Astrocyte (in vitro differentiated cells and primary cell): Measurements from ENCODE around the gene NHLRC3.

Source experiments
- EZH2 ChIP-seq: IDR thresholded peaks from 2 replicates; pipeline ENCODE4 v1.6.1; 2012; ENCODE audit warnings: mild to moderate bottlenecking, low read length, inconsistent platforms; ENCODE audit not compliant: insufficient read depth
- TF ChIP-seq, protein P1 (sequence below): IDR thresholded peaks from 2 replicates; pipeline ENCODE4 v1.5.1; 2011; ENCODE audit warnings: low read depth, mild to moderate bottlenecking, inconsistent platforms, low read length, moderate library complexity; ENCODE audit not compliant: insufficient read depth

DNA sequence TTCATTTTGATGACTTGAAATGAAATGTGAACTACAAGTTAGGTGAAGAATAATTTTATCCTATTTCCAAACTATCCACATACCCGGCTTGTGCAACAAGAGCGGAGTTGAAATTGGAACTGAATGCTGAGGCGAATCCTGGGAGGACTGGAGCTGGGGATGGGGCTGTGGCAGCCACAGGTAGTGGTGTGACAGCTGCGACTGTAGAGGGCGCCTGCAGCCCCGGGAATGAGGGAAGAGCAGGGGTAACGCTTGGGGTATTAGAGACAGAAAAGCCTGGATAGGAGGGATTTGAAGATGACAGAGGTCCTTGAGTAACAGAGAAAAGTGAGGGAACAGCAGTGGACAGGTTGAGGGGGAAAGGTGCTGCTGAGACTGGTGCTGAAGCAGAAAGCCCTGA is 25.6 kb upstream of the NHLRC3 start:
- TF ChIP-seq, protein P1, sequence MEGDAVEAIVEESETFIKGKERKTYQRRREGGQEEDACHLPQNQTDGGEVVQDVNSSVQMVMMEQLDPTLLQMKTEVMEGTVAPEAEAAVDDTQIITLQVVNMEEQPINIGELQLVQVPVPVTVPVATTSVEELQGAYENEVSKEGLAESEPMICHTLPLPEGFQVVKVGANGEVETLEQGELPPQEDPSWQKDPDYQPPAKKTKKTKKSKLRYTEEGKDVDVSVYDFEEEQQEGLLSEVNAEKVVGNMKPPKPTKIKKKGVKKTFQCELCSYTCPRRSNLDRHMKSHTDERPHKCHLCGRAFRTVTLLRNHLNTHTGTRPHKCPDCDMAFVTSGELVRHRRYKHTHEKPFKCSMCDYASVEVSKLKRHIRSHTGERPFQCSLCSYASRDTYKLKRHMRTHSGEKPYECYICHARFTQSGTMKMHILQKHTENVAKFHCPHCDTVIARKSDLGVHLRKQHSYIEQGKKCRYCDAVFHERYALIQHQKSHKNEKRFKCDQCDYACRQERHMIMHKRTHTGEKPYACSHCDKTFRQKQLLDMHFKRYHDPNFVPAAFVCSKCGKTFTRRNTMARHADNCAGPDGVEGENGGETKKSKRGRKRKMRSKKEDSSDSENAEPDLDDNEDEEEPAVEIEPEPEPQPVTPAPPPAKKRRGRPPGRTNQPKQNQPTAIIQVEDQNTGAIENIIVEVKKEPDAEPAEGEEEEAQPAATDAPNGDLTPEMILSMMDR, result no peak
- no peak for TF ChIP-seq EZH2
